Suprapubic skin (tissue), 4 donors: ENCODE data around the gene TRMT61A. TPM values are rescaled to one million over a fixed set of nuclear protein-coding genes. Genes with fewer than 3 reads are reported as not detected.
"Not testable (repeated sequence)": the region's sequence is repeated elsewhere in the genome, so short reads cannot be mapped to it uniquely, and the experiment has no call there.

Experiments
- DNase-seq, 2 donors: peaks; one replicate each; pipeline ENCODE4 v3.0.0-alpha.2; 2019; ENCODE audit warnings: low spot score in 2 of 2
- H3K27ac ChIP-seq: fragments of 200-600 bp; sonication (generic); one replicate; pipeline ENCODE4 v1.5.1; 2019
- H3K27me3 ChIP-seq: fragments of 200-600 bp; sonication (generic); one replicate; pipeline ENCODE4 v1.5.1; 2019
- H3K36me3 ChIP-seq: fragments of 200-600 bp; sonication (generic); one replicate; pipeline ENCODE4 v1.5.1; 2019
- H3K4me1 ChIP-seq: fragments of 200-600 bp; sonication (generic); one replicate; pipeline ENCODE4 v1.5.1; 2019
- H3K4me3 ChIP-seq: fragments of 200-600 bp; sonication (generic); one replicate; pipeline ENCODE4 v1.5.1; 2019; ENCODE audit warnings: mild to moderate bottlenecking
- H3K9me3 ChIP-seq: fragments of 200-600 bp; sonication (generic); one replicate; pipeline ENCODE4 v1.5.1; 2019
- CTCF ChIP-seq, 2 donors: fragments of 200-600 bp in 1 of 2; fragments of 450-650 bp in 1 of 2; sonication (generic) in 1 of 2; IDR thresholded peaks; one replicate each; pipeline ENCODE4 v1.5.1; 2016 to 2019; ENCODE audit warnings: antibody characterized with exemption in 2 of 2, mild to moderate bottlenecking in 1 of 2, moderate library complexity in 1 of 2
- EP300 ChIP-seq: sonication (generic); formaldehyde crosslinking; IDR thresholded peaks from one replicate; pipeline ENCODE4 v1.6.1; 2017; ENCODE audit warnings: antibody characterized with exemption
- POLR2A ChIP-seq, 2 donors: fragments of 450-650 bp; IDR thresholded peaks; one replicate each; pipeline ENCODE4 v1.6.1; 2017; ENCODE audit warnings: antibody characterized with exemption in 2 of 2, mild to moderate bottlenecking in 2 of 2, moderate library complexity in 2 of 2
- POLR2AphosphoS5 ChIP-seq, 3 donors: sonication (generic); formaldehyde crosslinking; IDR thresholded peaks; one replicate each; pipeline ENCODE4 v1.6.1; 2017; ENCODE audit warnings: antibody characterized with exemption in 3 of 3
- WGBS: methylation state at CpG from one replicate; pipeline ENCODE4 v1.1.5; 2018; 5-methylcytosine and 5-hydroxymethylcytosine counted together
- total RNA-seq, 4 donors: library from RNA; depleted of rRNA; stranded (reverse); fragments of >200 nt; gene quantifications; one replicate each; pipeline ENCODE4 v1.1.0, GENCODE V29; 2016

TRMT61A gene
- total RNA-seq, 4 donors from 2014 or later: 15.9 to 21.9 (median 18.5) TPM

GRCh38 chr14:103524002-103524935 lies 4.7 kb upstream of the TRMT61A start:
- TF ChIP-seq POLR2A (IDR thresholded peaks at IDR 0.05) (no peak), CTCF (IDR thresholded peaks at IDR 0.05) (no peak), POLR2AphosphoS5 (IDR thresholded peaks at IDR 0.05) (no peak), EP300 (no peak)
- no peak overlapping the region for H3K27ac ChIP-seq
- peaks cover 6% of the 10 kb centered on the region for H3K27me3 ChIP-seq
- no peak overlapping the region for H3K4me3 ChIP-seq
- no peaks in the 10 kb centered on the region for H3K36me3 ChIP-seq
- peak in 1 of 2 donors; percentile 62 for DNase-seq
- 81% methylated on average over 12 of the region's 12 CpGs for WGBS
- H3K9me3 ChIP-seq: no peaks in the 10 kb centered on the region
- peaks cover 68% of the 10 kb centered on the region for H3K4me1 ChIP-seq

GRCh38 chr14:103525430-103526246 lies 3.4 kb upstream of the TRMT61A start:
- H3K4me1 ChIP-seq: peaks cover 67% of the 10 kb centered on the region
- not testable (repeated sequence) for H3K9me3 ChIP-seq, H3K36me3 ChIP-seq, H3K27me3 ChIP-seq, H3K4me3 ChIP-seq, DNase-seq, H3K27ac ChIP-seq
- WGBS: 80% methylated on average over 16 of the region's 17 CpGs

GRCh38 chr14:103526247-103526913 lies 2.6 kb upstream of the TRMT61A start:
- peaks cover 6% of the 10 kb centered on the region for H3K27me3 ChIP-seq
- H3K4me1 ChIP-seq: peaks cover 67% of the 10 kb centered on the region
- no peak overlapping the region for H3K4me3 ChIP-seq
- DNase-seq: no peak
- H3K36me3 ChIP-seq: no peaks in the 10 kb centered on the region
- TF ChIP-seq EP300: no peak
- H3K27ac ChIP-seq: no peak overlapping the region
- H3K9me3 ChIP-seq: no peaks in the 10 kb centered on the region
- 78% methylated on average over 8 of the region's 8 CpGs for WGBS

- 69% methylated on average over 1 of the region's 1 CpG for WGBS
- Histone ChIP-seq H3K9me3 (no peaks in the 10 kb centered on the region), H3K4me3 (no peak overlapping the region), H3K4me1 (peaks cover 66% of the 10 kb centered on the region), H3K27ac (no peak overlapping the region), H3K27me3 (peaks cover 3% of the 10 kb centered on the region), H3K36me3 (peaks cover 2% of the 10 kb centered on the region)
- TF ChIP-seq POLR2A (IDR thresholded peaks at IDR 0.05) (no peak), CTCF (IDR thresholded peaks at IDR 0.05) (no peak), EP300 (no peak), POLR2AphosphoS5 (IDR thresholded peaks at IDR 0.05) (no peak)
- DNase-seq: no peak
These were observed 2.1 kb upstream of the TRMT61A start for GRCh38 chr14:103526914-103527248.

- Histone ChIP-seq H3K27ac (peak overlapping the region; percentile 92), H3K9me3 (no peaks in the 10 kb centered on the region), H3K4me3 (peak overlapping the region; percentile 75), H3K4me1 (peaks cover 59% of the 10 kb centered on the region), H3K27me3 (no peaks in the 10 kb centered on the region), H3K36me3 (peaks cover 9% of the 10 kb centered on the region)
- TF ChIP-seq POLR2A (IDR thresholded peaks at IDR 0.05) (no peak), POLR2AphosphoS5 (IDR thresholded peaks at IDR 0.05) (no peak), CTCF (IDR thresholded peaks at IDR 0.05) (no peak), EP300 (no peak)
- 76% methylated on average over 14 of the region's 14 CpGs for WGBS
- DNase-seq: peak in 1 of 2 donors; percentile 68
These were observed 1.4 kb upstream of the TRMT61A start for GRCh38 chr14:103527408-103528145.
